Measurements from ENCODE around the gene GPX6.
"Not testable (repeated sequence)": the region's sequence is repeated elsewhere in the genome, so short reads cannot be mapped to it uniquely, and the experiment has no call there.

The GPX6 gene

DNA sequence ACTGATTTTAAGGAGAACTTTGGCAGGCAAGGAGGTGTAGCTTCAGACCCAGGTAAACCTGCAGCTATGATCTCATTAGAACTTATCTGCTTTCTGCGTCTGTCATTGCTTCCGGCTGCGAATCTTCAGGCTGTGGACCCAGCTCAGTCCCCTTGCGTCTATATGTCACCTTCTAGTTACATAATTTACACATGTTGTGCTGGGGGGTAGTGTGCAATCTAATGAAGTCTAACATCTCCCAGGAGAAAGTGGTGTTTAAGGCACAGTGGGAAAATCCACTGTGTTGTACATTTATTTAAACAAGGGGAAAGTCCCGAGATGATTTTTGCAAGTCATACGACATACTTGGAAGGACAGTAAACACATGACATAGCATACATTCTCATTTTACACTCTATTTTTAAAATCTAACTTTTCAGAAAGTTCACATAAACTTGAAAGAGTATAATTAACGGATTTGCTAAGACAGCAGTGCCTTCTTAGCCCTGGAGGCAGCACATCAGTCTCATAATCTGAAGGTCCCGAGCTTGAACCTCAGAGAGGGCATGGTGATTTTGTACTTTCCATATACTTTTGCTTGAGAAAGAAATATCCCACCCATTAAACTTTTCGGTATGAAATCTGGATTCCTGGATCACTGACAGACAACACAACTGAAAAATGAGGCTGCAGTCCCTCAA is 35.2 kb downstream of the GPX6 start:
- no peak for DNase-seq (ENCODE audit: low read depth)

- DNase-seq (ENCODE audit: low read depth) = no peak
These were observed 37.1 kb downstream of the GPX6 start for GRCh38 chr6:28478518-28478917.

GRCh38 chr6:28474441-28475219 is 41.0 kb downstream of the GPX6 start:
- peak; percentile 85 for DNase-seq (ENCODE audit: low read depth)

GRCh38 chr6:28469153-28469745 is 46.3 kb downstream of the GPX6 start:
- DNase-seq (ENCODE audit: low read depth) = not testable (repeated sequence)

DNA sequence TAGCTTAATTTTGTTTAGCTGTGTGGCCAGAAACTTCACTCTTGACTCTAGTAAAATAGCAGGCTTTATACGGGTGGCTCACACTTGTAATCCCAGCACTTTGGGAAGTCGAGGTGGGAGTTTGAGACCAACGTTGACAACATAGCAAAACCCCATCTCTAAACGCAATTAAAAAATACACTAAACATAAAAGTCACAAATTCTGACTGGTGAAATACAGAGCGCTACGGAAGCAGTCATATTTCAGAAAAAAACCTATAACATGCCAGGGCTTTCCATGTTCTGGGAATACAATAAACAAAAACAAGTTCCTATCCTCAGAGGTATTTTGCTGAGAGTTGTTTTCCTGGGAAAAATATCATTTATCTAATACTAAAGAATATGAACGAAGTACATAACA is 47.5 kb downstream of the GPX6 start:
- DNase-seq (ENCODE audit: low read depth) = no peak

DNA sequence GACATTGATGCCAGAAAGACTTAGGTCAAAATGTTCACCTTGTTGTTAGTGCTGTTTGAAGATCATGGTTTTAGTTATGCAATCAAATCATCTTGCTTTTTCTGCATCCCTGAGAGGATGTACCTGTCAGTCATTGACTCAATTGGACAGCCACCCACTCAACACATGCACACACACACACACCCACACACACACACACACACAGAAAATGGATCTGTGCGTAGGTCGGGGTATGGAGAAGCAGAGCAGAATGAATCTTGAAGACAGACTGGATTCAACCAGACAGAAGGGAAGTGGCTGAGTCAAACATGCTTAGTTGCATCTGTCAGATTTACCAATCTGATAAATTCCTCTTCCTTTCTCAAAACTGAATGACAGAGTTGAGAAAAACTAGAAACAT is 53.2 kb downstream of the GPX6 start:
- no peak for DNase-seq (ENCODE audit: low read depth)

- DNase-seq (ENCODE audit: low read depth) = no peak
These were observed 57.0 kb downstream of the GPX6 start for GRCh38 chr6:28458568-28458967.
